HEK293T (cell line): ENCODE data around the gene AFF1.

Experiments used
- ARNT ChIP-seq: fragments of 450-650 bp; IDR thresholded peaks from 2 replicates; pipeline ENCODE4 v1.6.1; 2017; ENCODE audit warnings: mild to moderate bottlenecking
- HDGF ChIP-seq: fragments of 450-650 bp; IDR thresholded peaks from 2 replicates; pipeline ENCODE4 v1.6.1; 2017; ENCODE audit warnings: antibody characterized with exemption, borderline replicate concordance
- TARDBP ChIP-seq: fragments of 450-650 bp; IDR thresholded peaks from 2 replicates; pipeline ENCODE4 v1.6.1; 2016

DNA sequence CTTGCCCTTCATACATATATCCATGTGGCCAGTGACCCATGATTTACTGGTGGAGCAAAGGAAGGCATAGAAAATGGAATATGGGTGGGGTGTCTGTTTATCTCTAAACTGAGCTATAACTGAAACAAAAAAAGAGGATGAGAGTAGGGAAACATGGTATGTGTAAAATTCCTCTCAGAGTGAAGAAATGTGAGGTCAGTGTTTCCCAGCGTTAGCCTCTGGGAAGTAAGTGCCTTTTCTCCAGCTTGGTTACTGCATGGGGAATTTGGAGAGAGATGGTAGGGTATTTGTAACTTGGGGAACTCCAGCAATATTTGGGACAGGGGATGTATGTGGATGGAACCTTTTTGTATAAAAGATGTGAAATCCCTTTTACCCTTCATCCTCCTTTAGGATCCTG, 89.4 kb downstream of the AFF1 start:
- TF ChIP-seq TARDBP (no peak), HDGF (no peak), ARNT (no peak)
